OCI-LY7 (cell line): Measurements from ENCODE around the gene GIPC3.

ENCODE experiments used
- EZH2phosphoT487 ChIP-seq: fragments of 200-600 bp; sonication (generic); IDR thresholded peaks from 2 replicates; pipeline ENCODE4 v1.6.1; 2018; ENCODE audit warnings: low read depth, borderline replicate concordance, mild to moderate bottlenecking, mixed run types, antibody characterized with exemption, low read length, moderate library complexity, mixed read lengths
- TF ChIP-seq, protein P1 (sequence below): fragments of 200-600 bp; sonication (generic); conservative IDR thresholded peaks from 2 replicates; pipeline ENCODE4 v1.5.1; 2014; ENCODE audit warnings: mild to moderate bottlenecking, antibody characterized with exemption, low read length, moderate library complexity, mixed read lengths

DNA sequence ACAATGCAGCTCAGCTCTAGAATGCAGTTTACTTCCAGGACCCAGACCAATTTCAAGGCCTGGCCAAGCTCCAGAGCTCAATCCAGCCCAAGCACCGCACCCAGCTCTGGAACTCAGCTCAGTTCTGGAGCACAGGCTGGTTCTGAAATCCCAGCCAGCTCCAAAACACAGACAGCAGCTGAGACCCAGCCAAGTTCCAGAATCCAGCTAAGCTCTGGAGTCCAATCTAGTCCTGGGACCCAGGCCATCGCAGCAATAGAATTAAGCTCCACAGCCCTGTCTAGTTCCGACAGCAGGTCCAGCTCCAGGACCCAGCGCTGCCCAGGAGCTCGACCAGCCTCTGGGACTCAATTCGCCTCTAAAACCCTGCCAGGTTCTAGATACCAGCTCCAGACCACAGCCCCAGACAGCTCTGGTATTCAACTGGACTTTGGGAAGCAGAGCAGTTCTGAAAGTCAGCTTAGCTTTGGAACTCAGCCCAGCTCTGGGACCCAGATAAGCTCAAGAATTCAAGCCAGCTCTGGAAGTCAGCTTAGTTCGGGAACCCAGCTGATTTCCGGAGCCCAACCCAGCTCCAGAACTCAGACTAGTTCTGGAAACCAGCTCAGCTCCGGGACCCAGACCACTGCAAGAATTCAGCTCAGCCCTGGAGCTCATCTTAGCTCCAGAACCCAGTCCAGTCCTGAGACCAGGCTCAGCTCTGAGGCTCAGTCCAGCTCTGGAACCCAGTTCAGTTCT lies 6.8 kb downstream of the GIPC3 start:
- TF ChIP-seq, protein P1, sequence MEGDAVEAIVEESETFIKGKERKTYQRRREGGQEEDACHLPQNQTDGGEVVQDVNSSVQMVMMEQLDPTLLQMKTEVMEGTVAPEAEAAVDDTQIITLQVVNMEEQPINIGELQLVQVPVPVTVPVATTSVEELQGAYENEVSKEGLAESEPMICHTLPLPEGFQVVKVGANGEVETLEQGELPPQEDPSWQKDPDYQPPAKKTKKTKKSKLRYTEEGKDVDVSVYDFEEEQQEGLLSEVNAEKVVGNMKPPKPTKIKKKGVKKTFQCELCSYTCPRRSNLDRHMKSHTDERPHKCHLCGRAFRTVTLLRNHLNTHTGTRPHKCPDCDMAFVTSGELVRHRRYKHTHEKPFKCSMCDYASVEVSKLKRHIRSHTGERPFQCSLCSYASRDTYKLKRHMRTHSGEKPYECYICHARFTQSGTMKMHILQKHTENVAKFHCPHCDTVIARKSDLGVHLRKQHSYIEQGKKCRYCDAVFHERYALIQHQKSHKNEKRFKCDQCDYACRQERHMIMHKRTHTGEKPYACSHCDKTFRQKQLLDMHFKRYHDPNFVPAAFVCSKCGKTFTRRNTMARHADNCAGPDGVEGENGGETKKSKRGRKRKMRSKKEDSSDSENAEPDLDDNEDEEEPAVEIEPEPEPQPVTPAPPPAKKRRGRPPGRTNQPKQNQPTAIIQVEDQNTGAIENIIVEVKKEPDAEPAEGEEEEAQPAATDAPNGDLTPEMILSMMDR, result no peak
- TF ChIP-seq EZH2phosphoT487, result no peak
